WI38 (cell line): ENCODE results near the gene WFIKKN1.

Experiments
- H3K4me3 ChIP-seq: 2 replicates; pipeline ENCODE4 v1.5.1; 2011; ENCODE audit warnings: low read depth, mild to moderate bottlenecking, control low read depth, low read length
- CTCF ChIP-seq: IDR thresholded peaks from 2 replicates; pipeline ENCODE4 v1.5.1; 2012; ENCODE audit warnings: low read depth, mild to moderate bottlenecking, control low read depth, low read length

WFIKKN1 gene

GRCh38 chr16:662095-662494 lies 31.3 kb downstream of the WFIKKN1 start:
- no peak overlapping the region for H3K4me3 ChIP-seq
- TF ChIP-seq CTCF: no peak

GRCh38 chr16:662597-662996 lies 31.8 kb downstream of the WFIKKN1 start:
- no peak overlapping the region for H3K4me3 ChIP-seq
- TF ChIP-seq CTCF: no peak

GRCh38 chr16:666572-666971 lies 35.8 kb downstream of the WFIKKN1 start:
- H3K4me3 ChIP-seq: no peak overlapping the region
- TF ChIP-seq CTCF: no peak

- no peak for TF ChIP-seq CTCF
- H3K4me3 ChIP-seq: no peak overlapping the region; the same call in 1 of the 2 replicates
Measured at GRCh38 chr16:667113-667779, 36.5 kb downstream of the WFIKKN1 start.

GRCh38 chr16:667780-668518 lies 37.2 kb downstream of the WFIKKN1 start, which contains the start of gene RHOT2:
Gene RHOT2, plus strand, starts transcription at chr16:668132. Its CDS starts 68 bp downstream, at chr16:668200.
- peak within 1 kb of the TSS; percentile 75 for H3K4me3 ChIP-seq
- peak; percentile 50 for TF ChIP-seq CTCF

- no peak for TF ChIP-seq CTCF
- H3K4me3 ChIP-seq: peak overlapping the region; percentile 75
Measured at GRCh38 chr16:668519-669171, 37.9 kb downstream of the WFIKKN1 start.

GRCh38 chr16:669666-670065 lies 38.9 kb downstream of the WFIKKN1 start:
- no peak for TF ChIP-seq CTCF

More at GRCh38 chr16:669666-670065, 38.9 kb downstream of the WFIKKN1 start:
- H3K4me3 ChIP-seq: no peak overlapping the region
